DMS153 treated with DMSO at 0.1 percent for 48 hours (cell line): ENCODE measurements around the gene ATRNL1.

ENCODE experiments used
- DNase-seq: peaks from one replicate; lab custom pipeline; 2025; ENCODE audit not compliant: unreplicated experiment; lab: John Stamatoyannopoulos, UW

ATRNL1 gene

DNA sequence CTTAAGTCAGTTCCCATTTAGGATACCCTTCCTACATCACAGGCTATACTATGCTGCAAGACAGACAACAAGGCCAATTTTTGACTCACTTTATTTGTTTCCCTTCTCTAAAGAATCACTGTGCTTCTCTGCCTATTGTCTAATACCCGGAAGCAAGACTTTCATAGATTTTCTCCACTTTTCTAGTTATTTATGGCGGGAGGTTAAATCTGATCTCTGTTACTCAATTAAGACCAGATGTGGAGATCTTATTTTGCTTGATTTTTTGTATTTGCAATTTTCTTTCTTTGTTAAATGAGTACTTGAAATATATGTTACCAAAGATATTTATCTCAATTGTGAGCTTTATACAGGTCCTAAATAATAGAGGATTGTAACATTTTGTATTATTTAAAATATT lies 511.5 kb downstream of the ATRNL1 start:
- no peak for DNase-seq

DNA sequence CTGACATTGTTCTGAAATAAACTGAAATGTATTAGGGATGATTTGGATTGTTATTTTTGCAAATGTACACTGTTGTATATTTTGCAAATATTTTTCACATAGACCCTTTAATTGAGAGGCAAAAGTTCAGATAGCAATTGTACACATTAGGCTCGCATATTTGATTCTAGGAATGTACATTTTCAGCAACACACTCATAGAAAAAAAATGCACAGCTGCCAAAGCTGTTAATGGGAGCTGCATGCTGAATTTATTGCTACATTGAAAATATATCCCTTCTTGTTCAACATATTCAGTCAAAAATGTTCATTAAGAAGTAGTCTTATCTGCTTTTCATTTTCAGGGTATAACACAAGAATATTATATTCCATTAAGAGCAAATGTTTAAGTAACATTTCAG lies 512.9 kb downstream of the ATRNL1 start:
- no peak for DNase-seq

DNA sequence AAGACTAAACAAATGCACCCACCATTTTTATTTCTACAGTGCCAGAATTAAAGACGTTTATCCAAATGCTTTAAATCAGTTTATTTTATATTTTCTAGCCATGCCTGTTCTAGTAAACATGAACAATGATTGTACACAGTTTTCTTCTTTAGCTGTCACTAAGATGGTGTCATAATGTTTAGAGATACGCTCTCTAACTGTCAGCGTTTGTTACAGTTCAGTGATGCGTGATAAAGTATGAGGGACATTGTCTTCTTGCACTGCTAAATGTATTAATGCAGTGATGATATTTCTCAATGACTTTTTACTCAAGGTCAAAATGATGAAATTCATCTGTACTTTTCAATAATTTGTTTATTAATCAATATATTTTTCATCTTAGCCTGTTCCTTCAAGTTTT lies 513.6 kb downstream of the ATRNL1 start:
- no peak for DNase-seq

DNA sequence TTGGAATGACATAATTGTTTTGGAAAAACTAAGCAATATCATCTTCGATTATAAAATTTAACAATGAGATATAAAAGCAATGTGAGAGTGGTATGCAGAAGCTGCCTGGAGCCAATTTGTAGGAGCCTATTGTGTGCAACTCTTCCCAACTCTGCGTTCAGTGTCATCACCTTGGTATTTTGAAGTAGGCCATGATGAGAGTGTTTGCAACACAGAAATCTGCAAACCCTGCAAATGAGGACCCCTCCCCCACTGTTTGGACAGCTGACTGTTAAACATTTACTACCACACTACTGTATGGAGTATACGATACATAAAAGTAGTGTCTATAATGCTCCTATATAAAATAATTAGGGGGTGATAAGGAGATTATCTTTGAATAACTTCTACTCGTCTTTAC lies 531.3 kb downstream of the ATRNL1 start:
- no peak for DNase-seq

DNA sequence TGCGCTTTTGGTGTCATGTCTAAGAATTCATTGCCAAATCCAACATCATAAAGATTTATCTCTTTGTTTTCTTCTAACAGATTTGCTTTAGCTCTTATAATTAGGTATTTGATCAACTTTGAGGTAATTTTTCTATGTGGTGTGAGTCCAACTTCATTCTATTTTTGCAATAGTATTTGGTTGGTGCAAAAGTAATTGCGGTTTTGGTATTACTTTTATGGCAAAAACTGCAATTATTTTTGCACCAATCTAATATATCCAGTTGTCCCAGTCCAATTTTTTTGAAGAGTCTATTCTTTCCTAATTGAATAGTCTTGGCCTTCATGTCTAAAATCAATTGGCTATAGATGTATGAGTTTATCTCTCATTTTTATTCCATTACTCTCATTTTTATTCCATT lies 535.5 kb downstream of the ATRNL1 start:
- no peak for DNase-seq

DNA sequence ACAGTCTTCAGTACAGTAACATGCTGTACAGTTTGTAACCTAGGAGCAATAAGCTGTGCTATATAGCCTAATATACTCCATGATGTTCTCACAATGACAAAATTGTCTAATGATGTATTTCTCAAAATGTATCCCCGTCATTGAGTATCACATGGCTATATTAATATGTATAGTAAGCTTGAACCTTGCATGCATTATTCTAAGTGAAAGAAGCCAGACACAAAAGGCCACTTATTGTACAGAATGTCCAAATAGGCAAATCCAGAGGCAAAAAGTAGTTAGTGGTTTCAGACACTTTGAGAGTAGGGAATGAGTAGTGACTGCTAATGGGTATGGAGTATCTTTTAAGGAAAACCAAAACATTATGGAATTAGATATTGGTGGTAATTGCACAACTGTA lies 545.1 kb downstream of the ATRNL1 start:
- no peak for DNase-seq

DNA sequence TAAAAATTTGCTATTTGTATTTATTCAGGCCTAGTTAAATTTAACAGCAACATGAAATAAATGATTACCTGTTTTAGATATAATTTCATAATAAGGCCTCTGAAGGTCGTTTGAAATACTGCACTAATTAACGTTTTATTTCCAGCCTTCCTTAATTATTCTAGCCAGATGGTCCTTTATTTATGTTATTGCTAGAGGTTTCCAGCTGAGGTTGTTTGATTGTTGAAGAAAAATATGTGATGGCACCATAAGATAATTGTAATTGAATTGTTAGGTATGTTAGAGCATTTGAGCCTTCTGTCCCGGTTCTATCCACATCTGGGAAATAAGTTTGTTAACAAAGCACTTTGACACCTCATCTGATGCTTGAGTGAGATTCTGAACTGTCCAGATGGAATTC lies 556.1 kb downstream of the ATRNL1 start:
- no peak for DNase-seq

DNA sequence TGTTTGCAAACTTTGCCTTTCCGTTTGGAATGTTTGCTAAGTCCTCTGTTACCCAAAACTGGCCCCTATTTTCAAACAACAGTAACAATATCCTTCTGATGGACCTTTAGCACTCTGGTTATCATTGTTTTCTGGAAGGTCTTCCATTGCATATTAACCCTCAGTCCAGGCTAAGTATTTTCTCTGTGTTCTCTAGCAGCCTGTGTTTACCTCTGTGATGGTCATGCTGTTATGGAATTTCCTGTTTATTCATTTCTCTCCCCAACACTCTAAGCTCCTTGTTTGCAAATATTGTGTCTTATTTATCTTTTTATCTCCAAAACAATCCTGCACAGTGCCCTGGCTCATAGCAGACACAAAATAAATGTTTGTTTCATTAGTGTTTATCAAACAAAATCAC lies 560.3 kb downstream of the ATRNL1 start:
- no peak for DNase-seq

DNA sequence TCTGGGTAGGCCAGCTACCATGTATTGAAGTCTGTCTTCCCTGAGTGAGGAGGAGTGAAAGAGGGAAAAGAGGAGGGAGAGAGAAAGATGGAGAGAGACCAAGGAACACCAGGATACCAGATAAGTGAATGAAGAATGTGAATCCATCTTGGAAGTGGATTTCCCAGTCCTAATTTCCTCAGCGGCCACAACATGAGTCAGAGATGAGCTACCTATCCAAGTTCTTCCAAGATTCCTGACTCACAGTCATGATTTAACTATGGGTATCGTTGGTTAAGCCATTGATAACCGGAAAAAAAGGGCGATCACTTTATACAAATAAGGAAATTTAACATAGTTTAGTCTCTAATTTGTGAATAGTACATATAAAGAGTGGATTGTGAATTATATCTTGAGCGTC lies 561.8 kb downstream of the ATRNL1 start:
- DNase-seq: no peak

DNA sequence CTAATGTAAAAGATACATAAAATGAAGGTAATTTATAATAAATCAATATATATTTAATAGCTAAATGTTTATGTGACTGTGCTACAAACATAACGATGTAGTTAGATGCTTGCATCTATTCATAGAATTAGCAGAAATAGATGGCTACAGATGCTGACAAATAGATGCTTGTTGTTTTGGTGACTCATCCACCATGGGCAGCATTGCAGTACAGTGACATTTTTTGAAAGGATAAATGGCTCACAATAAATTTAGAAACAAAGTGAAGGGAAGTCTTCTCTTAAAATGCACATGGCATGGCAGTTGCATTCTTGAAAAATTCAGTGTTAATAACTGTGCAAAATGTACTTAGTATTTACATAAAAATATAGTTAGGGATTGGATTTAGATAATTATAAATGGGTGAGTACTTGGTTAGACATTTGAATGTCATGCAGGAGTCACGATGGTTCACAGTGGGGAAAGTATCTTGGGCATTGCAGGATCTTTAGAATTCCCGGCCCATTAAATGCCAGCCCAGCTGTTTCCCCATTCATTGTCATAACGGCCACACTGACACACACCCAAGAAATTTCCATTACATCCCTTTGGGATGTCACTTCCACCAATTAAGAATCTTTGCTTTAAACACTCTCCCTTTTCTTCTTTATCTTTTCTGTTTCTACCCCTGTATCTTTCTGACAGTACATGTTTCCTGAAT lies 564.1 kb downstream of the ATRNL1 start:
- no peak for DNase-seq

DNA sequence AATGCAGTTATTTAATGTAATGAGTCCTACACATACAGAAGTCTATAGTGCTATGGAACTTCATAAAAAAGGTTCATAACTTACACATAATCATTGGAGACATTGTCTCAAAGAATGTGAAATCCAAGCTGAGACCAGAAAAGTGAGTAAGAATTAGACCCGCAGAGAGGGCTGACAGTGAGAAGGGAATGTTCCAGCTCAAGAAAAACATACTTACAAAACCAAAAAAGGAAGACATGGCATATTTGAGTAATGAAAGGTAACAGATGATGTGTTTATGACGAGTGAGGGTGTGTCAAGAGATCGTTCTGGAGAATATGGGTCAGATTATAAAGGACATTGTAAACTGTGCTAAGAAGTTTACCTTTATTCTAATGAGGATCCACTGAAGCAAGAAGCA lies 566.5 kb downstream of the ATRNL1 start:
- no peak for DNase-seq

DNA sequence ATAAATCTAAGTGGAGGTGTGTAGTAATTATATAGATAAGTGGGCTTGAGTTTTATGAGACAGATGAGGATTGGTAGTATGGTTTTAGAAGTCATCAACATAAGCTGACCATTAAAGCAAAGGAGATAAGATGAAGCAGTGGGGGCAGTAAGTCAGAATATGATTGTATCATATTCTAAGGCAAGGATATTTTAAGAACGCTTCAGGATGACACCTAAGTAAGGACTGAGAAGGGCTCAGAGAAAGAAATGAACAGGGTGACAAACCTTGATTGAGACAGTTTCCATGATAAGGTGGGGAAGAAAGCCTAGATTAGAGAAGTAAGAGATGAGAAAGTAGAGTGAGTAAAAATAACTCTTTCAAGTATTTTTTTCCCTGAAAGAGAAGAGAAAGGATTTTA lies 567.2 kb downstream of the ATRNL1 start:
- no peak for DNase-seq

DNA sequence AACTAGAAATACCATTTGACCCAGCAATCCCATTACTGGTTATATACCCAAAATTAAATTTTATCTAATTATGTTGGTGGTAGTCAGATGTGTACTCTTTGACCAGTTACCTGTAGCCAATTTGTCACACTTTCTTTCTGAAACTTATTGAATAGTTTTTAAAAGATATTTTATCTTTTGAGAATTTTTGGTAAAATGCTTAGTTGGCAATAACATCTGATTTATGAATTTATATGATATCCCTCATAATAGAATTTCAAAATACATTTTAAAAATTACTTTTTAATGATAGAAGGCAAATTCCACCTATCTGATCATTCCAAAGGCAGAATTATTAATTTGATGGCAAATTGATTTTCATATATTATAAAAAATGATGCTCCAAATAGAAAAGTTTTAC lies 569.3 kb downstream of the ATRNL1 start:
- DNase-seq: no peak

DNA sequence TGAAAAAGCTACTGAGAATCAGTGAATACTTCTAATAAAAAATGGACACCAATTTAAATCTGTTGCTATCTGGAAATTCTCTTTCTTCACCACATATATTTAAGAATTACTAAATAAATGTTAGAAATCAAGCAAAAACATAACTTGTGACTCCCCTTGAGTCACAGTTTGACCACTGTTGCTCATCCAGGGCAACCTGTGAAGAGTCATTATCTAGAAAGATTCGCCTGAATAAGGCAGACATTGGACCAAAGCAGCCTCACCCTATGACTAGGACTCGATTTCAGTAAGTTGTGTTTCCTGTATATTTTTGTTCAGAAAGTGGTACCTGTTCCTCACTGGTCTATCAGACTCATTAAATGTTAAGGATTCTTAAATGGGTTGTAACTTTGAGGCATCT lies 572.4 kb downstream of the ATRNL1 start:
- DNase-seq: no peak

DNA sequence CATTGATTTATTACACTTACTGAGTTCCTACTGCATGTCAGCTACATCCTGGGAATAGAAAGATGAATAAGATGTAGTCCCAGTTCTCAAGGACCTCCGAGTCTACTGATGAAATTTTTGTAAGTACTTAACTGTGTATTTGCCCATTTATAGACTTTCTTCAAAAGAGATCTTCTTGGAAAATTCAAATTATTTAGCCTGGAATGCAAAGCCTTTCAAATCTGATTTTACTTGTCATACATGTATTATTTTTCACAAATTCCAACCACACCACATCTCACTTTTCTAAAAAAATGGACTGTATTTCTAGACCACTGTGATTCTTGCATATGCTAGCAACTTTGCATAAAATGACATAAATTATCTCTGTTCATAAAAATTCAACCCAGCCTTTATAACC lies 581.3 kb downstream of the ATRNL1 start:
- DNase-seq: no peak

DNA sequence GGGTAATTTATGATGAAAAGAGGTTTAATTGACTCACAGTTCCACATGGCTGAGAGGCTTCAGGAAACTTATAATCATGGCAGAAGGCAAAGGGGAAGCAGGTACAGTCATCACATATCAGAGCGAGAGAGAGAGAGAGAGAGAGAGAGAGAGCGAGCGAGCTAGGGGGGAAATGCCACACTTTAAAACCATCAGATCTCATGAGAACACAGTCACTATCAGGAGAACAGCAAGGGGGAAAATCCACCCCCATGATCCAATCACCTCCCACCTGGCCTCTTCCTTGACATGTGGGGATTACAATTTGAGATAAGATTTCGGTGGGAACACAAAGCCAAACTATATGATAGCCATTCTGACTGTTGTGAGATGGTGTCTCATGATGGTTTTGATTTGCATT lies 603.6 kb downstream of the ATRNL1 start:
- no peak for DNase-seq

DNA sequence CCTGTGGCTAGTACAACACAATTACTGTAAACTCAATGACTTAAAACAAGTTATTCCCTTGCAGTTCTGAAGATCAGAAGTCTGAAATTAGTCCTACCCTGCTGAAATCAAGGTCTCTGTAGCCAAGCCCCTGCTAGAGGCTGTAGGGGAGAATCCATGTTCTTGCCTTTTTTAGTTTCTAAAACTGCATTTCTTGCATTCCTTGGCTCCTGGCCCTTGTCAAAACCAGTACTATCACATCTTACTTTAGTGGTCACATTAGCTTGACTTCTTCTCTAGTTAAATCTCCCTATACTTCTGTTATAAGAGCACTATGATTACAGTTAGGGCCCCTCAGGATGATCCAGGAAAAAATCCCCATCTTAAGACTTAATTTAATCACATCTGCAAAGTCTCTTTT lies 612.9 kb downstream of the ATRNL1 start:
- no peak for DNase-seq

DNA sequence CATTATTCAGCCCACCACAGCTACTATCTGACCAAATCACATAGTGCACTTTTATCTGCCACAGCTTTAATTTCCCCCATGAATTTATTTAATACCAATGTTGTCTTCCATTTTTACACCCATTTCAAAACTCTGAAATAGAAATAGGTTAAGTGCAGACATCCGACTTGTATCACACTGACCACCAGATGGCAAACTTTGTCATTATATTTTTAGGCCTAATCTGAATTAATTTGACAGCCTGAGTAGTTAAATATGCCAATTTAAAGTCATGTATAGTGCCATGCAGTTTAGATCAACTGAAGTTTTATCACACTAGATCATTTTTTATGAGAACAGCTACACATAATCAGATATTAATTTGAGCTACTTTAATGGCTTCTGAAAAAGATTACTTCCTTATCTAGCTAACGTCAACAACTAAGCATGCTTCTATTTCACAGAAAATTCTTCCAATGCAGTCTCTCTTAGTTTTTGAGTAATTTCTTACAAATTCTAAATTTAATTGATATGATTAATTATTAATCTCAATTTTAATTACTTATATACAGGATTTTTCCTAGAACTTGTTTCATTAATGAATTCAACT lies 613.4 kb downstream of the ATRNL1 start:
- DNase-seq: no peak

DNA sequence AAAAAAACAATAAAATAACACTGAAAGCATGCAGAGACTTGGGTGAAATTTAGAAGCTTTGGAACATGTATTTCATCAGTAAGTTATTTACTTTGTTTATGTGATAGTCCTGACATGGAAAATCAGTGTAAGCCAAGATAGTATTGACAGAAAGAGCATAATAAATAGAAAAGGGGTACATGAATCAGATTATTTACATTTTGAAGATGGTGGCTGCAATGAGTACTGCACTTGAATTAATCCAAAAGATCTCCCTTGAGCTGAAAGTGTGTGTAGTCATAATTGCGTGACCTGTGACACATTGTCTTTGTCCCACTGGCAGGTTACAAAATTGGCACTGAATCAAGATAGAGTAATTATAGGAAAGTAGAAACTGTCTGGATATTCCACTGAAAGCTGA lies 617.0 kb downstream of the ATRNL1 start:
- no peak for DNase-seq

DNA sequence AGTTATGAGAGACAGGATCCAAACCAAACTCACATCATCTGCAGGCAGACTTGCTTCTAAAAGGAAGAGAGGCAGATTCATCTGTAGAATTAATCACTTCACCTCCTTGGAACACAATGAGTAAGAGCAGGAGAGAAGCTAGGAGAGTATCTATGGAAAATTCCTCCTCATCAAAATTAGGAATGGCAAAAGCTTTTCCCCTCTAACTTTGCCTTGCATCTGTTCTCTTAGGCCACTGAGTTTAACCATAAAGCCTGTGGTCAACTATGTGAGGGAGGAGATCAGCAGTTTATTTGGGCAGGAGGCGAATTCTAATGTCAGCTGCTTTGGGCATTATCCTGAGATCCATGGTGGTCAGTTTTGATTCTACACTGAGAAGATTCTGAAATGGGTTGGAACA lies 618.1 kb downstream of the ATRNL1 start:
- DNase-seq: no peak

DNA sequence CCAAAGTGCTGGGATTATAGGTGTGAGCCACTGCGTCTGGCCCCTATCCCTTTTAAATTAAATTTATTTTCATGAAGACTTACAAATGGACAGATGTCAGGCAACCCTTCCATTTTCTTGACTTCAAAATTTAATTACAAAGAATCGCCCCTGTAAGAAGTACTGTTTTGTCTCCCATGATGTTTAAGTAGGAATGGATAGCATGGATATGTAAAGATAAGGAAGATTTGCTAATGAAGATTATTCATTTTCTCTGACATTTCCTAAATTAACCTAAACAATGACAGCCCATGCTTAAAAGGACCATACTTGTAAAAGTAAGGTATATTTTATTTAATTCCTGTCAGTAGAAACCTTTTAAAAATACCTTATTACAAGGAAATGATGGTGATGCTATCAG lies 627.0 kb downstream of the ATRNL1 start:
- no peak for DNase-seq

DNA sequence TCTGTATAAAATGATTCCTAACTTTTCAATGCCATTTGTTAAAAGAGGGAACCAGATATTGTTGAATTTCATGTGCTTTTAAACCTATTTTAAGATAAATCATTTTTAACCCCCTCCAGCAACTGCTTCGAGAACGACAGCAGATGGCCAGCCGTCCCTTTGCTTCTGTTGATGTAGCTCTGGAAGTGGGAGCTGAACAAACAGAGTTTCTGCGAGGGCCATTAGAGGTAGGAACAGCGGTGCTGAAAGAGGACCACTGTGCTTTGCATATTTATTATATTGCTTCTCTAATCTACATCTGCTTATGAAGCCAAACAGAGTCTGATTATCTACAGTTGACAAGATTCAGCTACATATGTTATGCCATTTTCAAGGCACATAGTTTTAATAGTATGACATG lies 634.0 kb downstream of the ATRNL1 start:
- no peak for DNase-seq

DNA sequence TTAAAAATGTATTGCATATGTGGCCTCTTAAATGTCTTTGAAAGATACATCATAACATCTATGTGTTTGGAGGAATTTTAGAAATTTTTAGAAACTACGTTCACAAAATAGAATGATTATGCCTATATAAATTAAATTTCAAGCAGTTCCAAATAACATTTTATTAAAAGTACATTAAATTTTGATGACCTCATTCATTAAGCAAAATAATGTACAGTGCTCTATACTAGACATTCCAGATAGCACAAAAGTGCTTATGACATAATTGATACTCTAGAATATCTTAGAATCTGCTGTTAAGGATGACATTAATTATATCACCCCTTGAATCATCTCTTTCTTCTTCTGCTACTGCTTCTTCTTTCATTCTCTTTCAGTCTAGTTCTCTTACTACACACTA lies 650.9 kb downstream of the ATRNL1 start:
- DNase-seq: no peak
